Neuronal stem cell (in vitro differentiated cells): ENCODE results near the gene ABCF1.

Source experiments
- DNase-seq: peaks from one replicate; pipeline ENCODE4 v3.0.0-alpha.2; 2013; ENCODE audit warnings: low spot score
- H2AFZ ChIP-seq: one replicate; pipeline ENCODE4 v1.6.1; 2013; ENCODE audit warnings: mild to moderate bottlenecking, low read length, inconsistent platforms
- H2AK5ac ChIP-seq: 2 replicates; pipeline ENCODE4 v1.6.1; 2013; ENCODE audit warnings: low read depth, mild to moderate bottlenecking, inconsistent platforms, low read length, moderate library complexity, mixed read lengths
- H2BK120ac ChIP-seq: 2 replicates; pipeline ENCODE4 v1.6.1; 2013; ENCODE audit warnings: low read depth, mild to moderate bottlenecking, inconsistent platforms, low read length, moderate library complexity, mixed read lengths
- H2BK12ac ChIP-seq: one replicate; pipeline ENCODE4 v1.6.1; 2013; ENCODE audit warnings: low read length, inconsistent platforms
- H2BK15ac ChIP-seq: 2 replicates; pipeline ENCODE4 v1.6.1; 2013; ENCODE audit warnings: mild to moderate bottlenecking, low read length, inconsistent platforms, mixed read lengths
- H2BK5ac ChIP-seq: one replicate; pipeline ENCODE4 v1.6.1; 2013; ENCODE audit warnings: inconsistent platforms, mild to moderate bottlenecking, low read length, moderate library complexity
- H3K14ac ChIP-seq: one replicate; pipeline ENCODE4 v1.6.1; 2013; ENCODE audit warnings: low read length, inconsistent platforms
- H3K18ac ChIP-seq: 2 replicates; pipeline ENCODE4 v1.6.1; 2013; ENCODE audit warnings: low read length, inconsistent platforms
- H3K23ac ChIP-seq: 2 replicates; pipeline ENCODE4 v1.6.1; 2013; ENCODE audit warnings: low read depth, mild to moderate bottlenecking, mixed read lengths, low read length, inconsistent platforms; ENCODE audit not compliant: poor library complexity
- H3K27ac ChIP-seq: replicated peaks from 3 replicates; pipeline ENCODE4 v1.5.1; 2013; ENCODE audit warnings: low read length, inconsistent platforms
- H3K27me3 ChIP-seq, 3 experiments: 2 replicates each; pipeline ENCODE4 v1.6.1; 2013; ENCODE audit warnings: low read length in 3 of 3, mild to moderate bottlenecking in 2 of 3, inconsistent platforms in 1 of 3, low read depth in 1 of 3, mixed read lengths in 1 of 3, moderate library complexity in 1 of 3; ENCODE audit not compliant: control insufficient read depth in 3 of 3, insufficient read depth in 3 of 3
- H3K36me3 ChIP-seq, 2 donors: replicated peaks in 1 of 2; 2 replicates each; pipeline ENCODE4 v1.6.1; 2013; ENCODE audit warnings: low read length in 2 of 2; ENCODE audit not compliant: control insufficient read depth in 2 of 2, insufficient read depth in 2 of 2
- H3K4ac ChIP-seq: 2 replicates; pipeline ENCODE4 v1.6.1; 2013; ENCODE audit warnings: inconsistent platforms, mild to moderate bottlenecking, low read length, moderate library complexity
- H3K4me1 ChIP-seq, 2 donors: 1 replicate in 1 of 2; 2 replicates in 1 of 2; pipeline ENCODE4 v1.6.1; 2013; ENCODE audit warnings: low read length in 2 of 2, low read depth in 1 of 2; ENCODE audit not compliant: control insufficient read depth in 2 of 2, insufficient read depth in 1 of 2
- H3K4me2 ChIP-seq: one replicate; pipeline ENCODE4 v1.6.1; 2013; ENCODE audit warnings: mild to moderate bottlenecking, low read length, inconsistent platforms; ENCODE audit not compliant: insufficient read depth, poor library complexity, severe bottlenecking
- H3K4me3 ChIP-seq, 2 donors: 2 replicates each; pipeline ENCODE4 v1.5.1; 2013; ENCODE audit warnings: low read length in 2 of 2, mild to moderate bottlenecking in 2 of 2, inconsistent platforms in 1 of 2, moderate library complexity in 1 of 2
- H3K79me1 ChIP-seq: one replicate; pipeline ENCODE4 v1.6.1; 2013; ENCODE audit warnings: low read depth, mild to moderate bottlenecking, inconsistent platforms, low read length, moderate library complexity
- H3K9ac ChIP-seq: one replicate; pipeline ENCODE4 v1.6.1; 2013; ENCODE audit warnings: mild to moderate bottlenecking, low read depth, low read length, inconsistent platforms; ENCODE audit not compliant: poor library complexity
- H3K9me3 ChIP-seq, 2 donors: replicated peaks in 1 of 2; 2 replicates each; pipeline versions ENCODE3 to v1.6.1; 2013; ENCODE audit warnings: low read length in 2 of 2, mild to moderate bottlenecking in 2 of 2, inconsistent platforms in 1 of 2, low read depth in 1 of 2, mixed read lengths in 1 of 2, moderate library complexity in 1 of 2; ENCODE audit not compliant: control insufficient read depth in 2 of 2, insufficient read depth in 1 of 2
- H4K8ac ChIP-seq: one replicate; pipeline ENCODE4 v1.6.1; 2013; ENCODE audit warnings: low read depth, mild to moderate bottlenecking, inconsistent platforms, low read length, moderate library complexity
- H4K91ac ChIP-seq: one replicate; pipeline ENCODE4 v1.6.1; 2013; ENCODE audit warnings: low read length, low read depth, mild to moderate bottlenecking, inconsistent platforms; ENCODE audit not compliant: poor library complexity
- WGBS, 2 donors: extraction: QIAGEN DNeasy Blood & Tissue Kit; methylation state at CpG; one replicate each; pipeline ENCODE4 v1.1.7; 2013; ENCODE audit warnings: missing lambda C conversion rate in 2 of 2, mixed read lengths in 1 of 2; ENCODE audit not compliant: insufficient read length in 2 of 2, insufficient replicate concordance in 1 of 2; ENCODE audit errors: extremely low coverage in 2 of 2; 5-methylcytosine and 5-hydroxymethylcytosine counted together

ABCF1 gene

DNA sequence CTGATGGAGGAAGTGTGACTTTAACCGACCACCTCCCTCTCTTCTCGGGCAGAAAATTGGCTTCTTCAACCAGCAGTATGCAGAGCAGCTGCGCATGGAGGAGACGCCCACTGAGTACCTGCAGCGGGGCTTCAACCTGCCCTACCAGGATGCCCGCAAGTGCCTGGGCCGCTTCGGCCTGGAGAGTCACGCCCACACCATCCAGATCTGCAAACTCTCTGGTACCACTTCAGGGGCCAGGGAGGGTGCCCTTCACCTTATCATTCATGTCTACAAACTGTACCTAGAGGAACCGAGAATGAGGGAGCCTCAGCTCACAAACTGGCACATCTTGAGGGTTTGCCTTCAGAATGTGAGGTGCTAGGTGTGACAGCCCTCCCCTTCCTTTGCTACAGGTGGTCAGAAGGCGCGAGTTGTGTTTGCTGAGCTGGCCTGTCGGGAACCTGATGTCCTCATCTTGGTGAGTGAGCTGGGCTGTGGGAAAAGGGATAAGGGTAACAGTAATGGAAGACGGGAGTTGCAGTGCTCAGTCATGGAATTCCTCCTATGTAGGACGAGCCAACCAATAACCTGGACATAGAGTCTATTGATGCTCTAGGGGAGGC, 18.6 kb downstream of the ABCF1 start:
- Histone ChIP-seq H3K4me3 (peak overlapping the region in 1 of 2 donors; percentile 22), H3K14ac (no peak overlapping the region), H3K27me3 (no peaks in the 10 kb centered on the region), H2AFZ (no peak overlapping the region), H3K9ac (peak overlapping the region; percentile 47), H3K9me3 (no peaks in the 10 kb centered on the region), H3K4ac (no peak overlapping the region), H3K79me1 (no peaks in the 10 kb centered on the region), H3K23ac (no peak overlapping the region), H3K18ac (no peak overlapping the region), H2BK5ac (no peak overlapping the region), H2BK15ac (no peak overlapping the region), H4K8ac (no peak overlapping the region), H3K27ac (no peak overlapping the region), H3K36me3 (peaks cover 48 to 99% of the 10 kb centered on the region in 2 donors), H3K4me2 (no peak overlapping the region), H4K91ac (no peak overlapping the region), H3K4me1 (no peaks in the 10 kb centered on the region), H2BK120ac (no peak overlapping the region), H2BK12ac (no peak overlapping the region), H2AK5ac (no peak overlapping the region)
- no peak for DNase-seq
- no CpG with 5 or more reads among the region's 15 CpGs for WGBS, 2 donors

DNA sequence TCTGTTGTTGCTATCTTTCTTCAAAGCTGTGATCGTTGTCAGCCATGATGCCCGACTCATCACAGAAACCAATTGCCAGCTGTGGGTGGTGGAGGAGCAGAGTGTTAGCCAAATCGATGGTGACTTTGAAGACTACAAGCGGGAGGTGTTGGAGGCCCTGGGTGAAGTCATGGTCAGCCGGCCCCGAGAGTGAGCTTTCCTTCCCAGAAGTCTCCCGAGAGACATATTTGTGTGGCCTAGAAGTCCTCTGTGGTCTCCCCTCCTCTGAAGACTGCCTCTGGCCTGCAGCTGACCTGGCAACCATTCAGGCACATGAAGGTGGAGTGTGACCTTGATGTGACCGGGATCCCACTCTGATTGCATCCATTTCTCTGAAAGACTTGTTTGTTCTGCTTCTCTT, 19.3 kb downstream of the ABCF1 start:
- WGBS, 2 donors = no CpG with 5 or more reads among the region's 8 CpGs
- H3K4ac ChIP-seq = no peak overlapping the region
- H4K8ac ChIP-seq = no peak overlapping the region
- H3K27ac ChIP-seq = no peak overlapping the region
- no peak overlapping the region for H3K4me3 ChIP-seq
- no peak overlapping the region for H3K4me2 ChIP-seq
- H3K23ac ChIP-seq = no peak overlapping the region
- DNase-seq = no peak
- H3K4me1 ChIP-seq = no peaks in the 10 kb centered on the region
- no peak overlapping the region for H3K18ac ChIP-seq
- H2AK5ac ChIP-seq = no peak overlapping the region
- no peak overlapping the region for H4K91ac ChIP-seq
- H3K14ac ChIP-seq = no peak overlapping the region
- no peak overlapping the region for H2BK5ac ChIP-seq
- peaks cover 42 to 98% of the 10 kb centered on the region in 2 donors for H3K36me3 ChIP-seq
- no peaks in the 10 kb centered on the region for H3K79me1 ChIP-seq
- H3K9me3 ChIP-seq = no peaks in the 10 kb centered on the region
- H2BK120ac ChIP-seq = no peak overlapping the region
- no peaks in the 10 kb centered on the region for H3K27me3 ChIP-seq
- no peak overlapping the region for H2BK15ac ChIP-seq
- H3K9ac ChIP-seq = no peak overlapping the region
- no peak overlapping the region for H2AFZ ChIP-seq
- H2BK12ac ChIP-seq = no peak overlapping the region

GRCh38 chr6:30591008-30591407, 19.8 kb downstream of the ABCF1 start:
- no peak overlapping the region for H3K27ac ChIP-seq

GRCh38 chr6:30592287-30592686, 21.0 kb downstream of the ABCF1 start:
- no peaks in the 10 kb centered on the region for H3K79me1 ChIP-seq
- H3K36me3 ChIP-seq = peaks cover 31 to 84% of the 10 kb centered on the region in 2 donors
- no peak overlapping the region for H2BK12ac ChIP-seq
- H4K91ac ChIP-seq = no peak overlapping the region
- H2AFZ ChIP-seq = no peak overlapping the region
- no peaks in the 10 kb centered on the region for H3K9me3 ChIP-seq
- H3K4ac ChIP-seq = no peak overlapping the region
- H2BK5ac ChIP-seq = no peak overlapping the region
- no CpG with 5 or more reads among the region's 1 CpG for WGBS, 2 donors
- no peak overlapping the region for H3K4me2 ChIP-seq
- no peak overlapping the region for H3K23ac ChIP-seq
- no peak overlapping the region for H2AK5ac ChIP-seq
- H3K4me3 ChIP-seq = no peak overlapping the region
- H4K8ac ChIP-seq = no peak overlapping the region
- no peak overlapping the region for H3K14ac ChIP-seq
- H2BK15ac ChIP-seq = no peak overlapping the region
- H2BK120ac ChIP-seq = no peak overlapping the region
- no peak for DNase-seq
- no peaks in the 10 kb centered on the region for H3K4me1 ChIP-seq
- H3K18ac ChIP-seq = no peak overlapping the region
- no peak overlapping the region for H3K27ac ChIP-seq
- H3K9ac ChIP-seq = no peak overlapping the region
- no peaks in the 10 kb centered on the region for H3K27me3 ChIP-seq

More at GRCh38 chr6:30591008-30591407, 19.8 kb downstream of the ABCF1 start:
- Histone ChIP-seq H2AFZ (no peak overlapping the region), H3K14ac (no peak overlapping the region), H3K4ac (no peak overlapping the region), H2BK15ac (no peak overlapping the region), H3K9ac (no peak overlapping the region), H2AK5ac (no peak overlapping the region), H2BK5ac (no peak overlapping the region), H4K91ac (no peak overlapping the region), H3K4me2 (no peak overlapping the region), H3K36me3 (peaks cover 37 to 97% of the 10 kb centered on the region in 2 donors), H3K18ac (no peak overlapping the region), H4K8ac (no peak overlapping the region), H3K27me3 (no peaks in the 10 kb centered on the region), H3K79me1 (no peaks in the 10 kb centered on the region), H3K4me1 (no peaks in the 10 kb centered on the region), H2BK12ac (no peak overlapping the region), H3K9me3 (no peaks in the 10 kb centered on the region), H3K4me3 (no peak overlapping the region), H2BK120ac (no peak overlapping the region), H3K23ac (no peak overlapping the region)
- DNase-seq = no peak
- no CpG with 5 or more reads among the region's 1 CpG for WGBS, 2 donors
